B cell (primary cell): ENCODE data around the gene RMI1. TPM values are rescaled to one million over a fixed set of nuclear protein-coding genes. Genes with fewer than 3 reads are reported as not detected.

Source experiments
- ATAC-seq: fragments of 200-7000 bp; cut with Tn5 transposase; one replicate; pipeline ENCODE4 v1.10.0; 2021; ENCODE audit warnings: low read depth, mild to moderate bottlenecking, moderate number of reproducible peaks, moderate library complexity
- CTCF ChIA-PET: fragments of 350-600 bp; sonication (Branson Sonifier 250); formaldehyde crosslinking; loops from one replicate; lab custom pipeline; 2021; ENCODE audit warnings: antibody characterized with exemption, inconsistent platforms; lab: Charles Lee
- POLR2A ChIA-PET: fragments of 350-600 bp; sonication (Branson Sonifier 250); formaldehyde crosslinking; loops from one replicate; lab custom pipeline; 2021; ENCODE audit warnings: antibody characterized with exemption; lab: Charles Lee
- DNase-seq: peaks from one replicate; pipeline ENCODE4 v3.0.0; 2013
- H2AFZ ChIP-seq: 2 replicates; pipeline ENCODE4 v1.6.1; 2012; ENCODE audit warnings: mild to moderate bottlenecking, low read depth, low read length; ENCODE audit not compliant: insufficient read depth, poor library complexity, severe bottlenecking
- H3K27ac ChIP-seq, 2 donors: 1 replicate in 1 of 2; 2 replicates in 1 of 2; pipeline ENCODE4 v1.5.1; 2012 to 2013; ENCODE audit warnings: low read length in 2 of 2, mild to moderate bottlenecking in 2 of 2, moderate library complexity in 1 of 2
- H3K27me3 ChIP-seq, 4 experiments: fragments of 200-600 bp in 1 of 4; sonication (generic) in 1 of 4; replicated peaks in 1 of 4; 1 replicate in 2 of 4; 2 replicates in 2 of 4; pipeline versions ENCODE4 v1.6.1 to v1.7.0; 2013 to 2016; ENCODE audit warnings: low read length in 3 of 4, mild to moderate bottlenecking in 2 of 4, mixed read lengths in 1 of 4, moderate library complexity in 1 of 4; ENCODE audit not compliant: insufficient read depth in 4 of 4, control insufficient read depth in 3 of 4; ENCODE audit errors: control extremely low read depth in 1 of 4
- H3K36me3 ChIP-seq, 2 experiments: replicated peaks in 1 of 2; 1 replicate in 1 of 2; 2 replicates in 1 of 2; pipeline versions ENCODE4 v1.6.1 to v1.7.1; 2013; ENCODE audit warnings: low read length in 1 of 2; ENCODE audit not compliant: insufficient read depth in 2 of 2, control insufficient read depth in 1 of 2; ENCODE audit errors: control extremely low read depth in 1 of 2, extremely low read depth in 1 of 2
- H3K4me1 ChIP-seq, 2 donors: fragments of 200-600 bp in 1 of 2; sonication (generic) in 1 of 2; 1 replicate in 1 of 2; 2 replicates in 1 of 2; pipeline versions ENCODE4 v1.5.1 to v1.6.1; 2013 to 2017; ENCODE audit warnings: low read length in 2 of 2; ENCODE audit not compliant: control insufficient read depth in 2 of 2, insufficient read depth in 2 of 2
- H3K4me2 ChIP-seq: replicated peaks from 2 replicates; pipeline ENCODE3; 2012; ENCODE audit warnings: mild to moderate bottlenecking, low read depth, low read length; ENCODE audit not compliant: poor library complexity, severe bottlenecking
- H3K4me3 ChIP-seq, 5 experiments: fragments of 200-600 bp in 1 of 5; sonication (generic) in 1 of 5; 1 replicate in 3 of 5; 2 replicates in 2 of 5; pipeline versions ENCODE4 v1.5.1 to v1.7.0; 2011 to 2016; ENCODE audit warnings: low read length in 4 of 5, mild to moderate bottlenecking in 4 of 5, low read depth in 2 of 5, control low read depth in 1 of 5, moderate library complexity in 1 of 5; ENCODE audit not compliant: insufficient read depth in 1 of 5; ENCODE audit errors: control extremely low read depth in 1 of 5, extremely low read depth in 1 of 5
- H3K79me2 ChIP-seq: fragments of 200-600 bp; sonication (generic); one replicate; pipeline ENCODE4 v1.6.0; 2016; ENCODE audit warnings: low read length; ENCODE audit not compliant: control insufficient read depth, insufficient read depth
- H3K9ac ChIP-seq: fragments of 200-600 bp; sonication (generic); 2 replicates; pipeline ENCODE4 v1.6.1; 2017; ENCODE audit warnings: mild to moderate bottlenecking, low read length, moderate library complexity
- H3K9me3 ChIP-seq, 3 donors: one replicate each; pipeline versions ENCODE4 v1.6.1 to v1.7.1; 2013; ENCODE audit warnings: low read length in 2 of 3; ENCODE audit not compliant: control insufficient read depth in 2 of 3, insufficient read depth in 1 of 3; ENCODE audit errors: control extremely low read depth in 1 of 3
- H4K20me1 ChIP-seq: 2 replicates; pipeline ENCODE4 v1.6.0; 2012; ENCODE audit warnings: mild to moderate bottlenecking, low read length; ENCODE audit not compliant: insufficient read depth, control insufficient read depth, poor library complexity, severe bottlenecking
- H3K27ac Mint-ChIP-seq: one replicate; pipeline ENCODE4 v1.8.0; 2021; ENCODE audit warnings: mixed read lengths
- H3K27me3 Mint-ChIP-seq: one replicate; pipeline ENCODE4 v1.8.0; 2021; ENCODE audit warnings: mixed read lengths
- H3K4me1 Mint-ChIP-seq: one replicate; pipeline ENCODE4 v1.8.0; 2021; ENCODE audit warnings: mixed read lengths
- H3K4me3 Mint-ChIP-seq: one replicate; pipeline ENCODE4 v1.8.0; 2021; ENCODE audit warnings: mixed read lengths
- H3K9me3 Mint-ChIP-seq: one replicate; pipeline ENCODE4 v1.8.0; 2022; ENCODE audit warnings: mixed read lengths; ENCODE audit not compliant: insufficient read depth
- EZH2 ChIP-seq: IDR thresholded peaks from 2 replicates; pipeline ENCODE4 v1.6.1; 2012; ENCODE audit warnings: borderline replicate concordance, low read depth, mild to moderate bottlenecking, moderate library complexity, low read length; ENCODE audit not compliant: insufficient read depth, poor library complexity, severe bottlenecking
- whole genome bisulfite sequencing: methylation state at CpG from one replicate; pipeline ENCODE4 v1.1.5; 2013; ENCODE audit warnings: missing lambda C conversion rate; ENCODE audit not compliant: insufficient coverage; 5-methylcytosine and 5-hydroxymethylcytosine counted together
- intact Hi-C: fragments of 100-400 bp; cut with micrococcal nuclease; formaldehyde crosslinking; loops from one replicate; pipeline ENCODE4 v1.10.0; 2022
- polyA plus RNA-seq: library from polyadenylated mRNA; depleted of rRNA; stranded (reverse); fragments of >200 nt; gene quantifications from 2 replicates; pipeline ENCODE4 v1.2.3, GENCODE V29; 2012
- total RNA-seq, 2 donors: library from RNA; stranded (reverse); fragments of 120-200 nt in 1 of 2; gene quantifications; 1 replicate in 1 of 2; 2 replicates in 1 of 2; pipeline versions ENCODE4 v1.2.3 to v1.2.4, GENCODE V29; 2013 to 2022
- TF ChIP-seq, protein P1 (sequence below): fragments of 200-600 bp; IDR thresholded peaks from one replicate; pipeline ENCODE4 v1.8.0; 2022; ENCODE audit warnings: antibody characterized with exemption, mild to moderate bottlenecking

RMI1 gene
- total and polyA plus RNA-seq, 2 donors (not counting 1 experiment from before 2014, with no cell fraction given) = 2.0 to 8.6 TPM

DNA sequence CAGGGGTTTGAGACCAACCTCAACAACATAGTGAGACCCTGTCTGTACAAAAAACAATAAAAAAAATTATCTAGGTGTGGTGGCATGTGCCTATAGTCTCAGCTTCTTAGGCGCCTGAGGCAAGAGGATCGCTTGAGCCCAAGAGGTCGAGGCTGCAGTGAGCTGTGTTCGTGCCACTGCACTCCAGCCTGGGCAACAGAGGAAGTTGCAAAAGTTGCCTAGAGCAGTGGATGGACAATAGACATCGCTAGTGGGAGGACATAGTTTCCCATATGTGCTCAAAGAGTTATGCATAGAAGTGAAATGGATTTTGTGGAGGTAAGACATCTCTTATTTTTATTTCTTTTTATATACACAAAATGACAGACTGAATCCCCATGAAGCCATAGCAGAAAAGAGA is 19.6 kb upstream of the RMI1 start:
- ChIA-PET CTCF (interaction anchor here (1.8 kb wide), 1 partner anchor 212 kb away, joined by 5 read pairs; no protein-coding TSS in a partner anchor), POLR2A (interaction anchor here (2.0 kb wide), 1 partner anchor 19 kb away, joined by 9 read pairs; the partner anchor contains the start of genes HNRNPK and RMI1)
- no peaks in the 10 kb centered on the region for H3K36me3 ChIP-seq
- H3K9me3 Mint-ChIP-seq = no peaks in the 10 kb centered on the region
- H3K4me1 Mint-ChIP-seq = peaks cover 10% of the 10 kb centered on the region
- no peak overlapping the region for H3K9ac ChIP-seq
- no peaks in the 10 kb centered on the region for H3K27me3 ChIP-seq
- no peaks in the 10 kb centered on the region for H3K79me2 ChIP-seq
- H3K27ac ChIP-seq = no peak overlapping the region
- ATAC-seq = no peak
- H3K4me3 ChIP-seq = no peak overlapping the region
- H3K4me1 ChIP-seq = peaks cover 0 to 4% of the 10 kb centered on the region in 2 donors
- TF ChIP-seq, protein P1, sequence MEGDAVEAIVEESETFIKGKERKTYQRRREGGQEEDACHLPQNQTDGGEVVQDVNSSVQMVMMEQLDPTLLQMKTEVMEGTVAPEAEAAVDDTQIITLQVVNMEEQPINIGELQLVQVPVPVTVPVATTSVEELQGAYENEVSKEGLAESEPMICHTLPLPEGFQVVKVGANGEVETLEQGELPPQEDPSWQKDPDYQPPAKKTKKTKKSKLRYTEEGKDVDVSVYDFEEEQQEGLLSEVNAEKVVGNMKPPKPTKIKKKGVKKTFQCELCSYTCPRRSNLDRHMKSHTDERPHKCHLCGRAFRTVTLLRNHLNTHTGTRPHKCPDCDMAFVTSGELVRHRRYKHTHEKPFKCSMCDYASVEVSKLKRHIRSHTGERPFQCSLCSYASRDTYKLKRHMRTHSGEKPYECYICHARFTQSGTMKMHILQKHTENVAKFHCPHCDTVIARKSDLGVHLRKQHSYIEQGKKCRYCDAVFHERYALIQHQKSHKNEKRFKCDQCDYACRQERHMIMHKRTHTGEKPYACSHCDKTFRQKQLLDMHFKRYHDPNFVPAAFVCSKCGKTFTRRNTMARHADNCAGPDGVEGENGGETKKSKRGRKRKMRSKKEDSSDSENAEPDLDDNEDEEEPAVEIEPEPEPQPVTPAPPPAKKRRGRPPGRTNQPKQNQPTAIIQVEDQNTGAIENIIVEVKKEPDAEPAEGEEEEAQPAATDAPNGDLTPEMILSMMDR = no peak
- no peak for TF ChIP-seq EZH2
- no peaks in the 10 kb centered on the region for H3K9me3 ChIP-seq
- H3K27ac Mint-ChIP-seq = no peak overlapping the region
- intact Hi-C loops = no loop called here
- WGBS = 86% methylated on average over 5 of the region's 5 CpGs
- no peak overlapping the region for H3K4me2 ChIP-seq
- no peaks in the 10 kb centered on the region for H3K27me3 Mint-ChIP-seq
- no peaks in the 10 kb centered on the region for H4K20me1 ChIP-seq
- no peak overlapping the region for H3K4me3 Mint-ChIP-seq
- H2AFZ ChIP-seq = no peak overlapping the region
- DNase-seq = no peak

DNA sequence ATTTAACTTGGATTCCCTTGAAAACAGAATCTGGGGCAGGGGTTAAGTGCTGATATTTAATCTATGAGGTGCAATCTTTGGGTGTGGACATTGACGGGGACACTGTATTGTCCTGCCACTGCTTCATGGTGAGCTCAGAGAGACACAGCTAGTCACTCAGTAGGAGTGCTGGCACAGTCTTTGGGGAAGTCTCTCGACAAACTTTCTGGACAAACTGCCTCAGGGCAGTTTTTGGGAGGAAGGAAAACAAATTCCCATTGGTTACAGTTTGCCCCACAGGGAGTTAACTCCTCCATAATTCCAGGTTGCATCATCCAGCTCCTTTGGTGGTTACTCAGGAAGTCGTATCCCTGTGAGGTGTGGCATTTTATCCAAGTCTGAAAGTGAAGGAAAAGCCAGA is 18.4 kb upstream of the RMI1 start:
- Histone ChIP-seq H3K9me3 (no peaks in the 10 kb centered on the region), H3K27me3 (no peaks in the 10 kb centered on the region), H3K79me2 (no peaks in the 10 kb centered on the region), H3K4me2 (no peak overlapping the region), H3K4me3 (no peak overlapping the region), H3K9ac (no peak overlapping the region), H2AFZ (no peak overlapping the region), H4K20me1 (peaks cover 4% of the 10 kb centered on the region), H3K27ac (no peak overlapping the region), H3K36me3 (peaks cover under 1 to 2% of the 10 kb centered on the region in 2 experiments), H3K4me1 (peaks cover 0 to 1% of the 10 kb centered on the region in 2 donors)
- intact Hi-C loops = no loop called here
- TF ChIP-seq EZH2 = no peak
- TF ChIP-seq, protein P1 = no peak
- DNase-seq = no peak
- no peak for ATAC-seq
- H3K4me1 Mint-ChIP-seq = peaks cover 2% of the 10 kb centered on the region
- no peak overlapping the region for H3K27ac Mint-ChIP-seq
- no peaks in the 10 kb centered on the region for H3K9me3 Mint-ChIP-seq
- ChIA-PET POLR2A (interaction anchor here (2.0 kb wide), 1 partner anchor 18 kb away, joined by 9 read pairs; the partner anchor contains the start of genes HNRNPK and RMI1), CTCF (interaction anchor here (1.0 kb wide), 1 partner anchor 25 kb away, joined by 5 read pairs; no protein-coding TSS in a partner anchor)
- no peaks in the 10 kb centered on the region for H3K27me3 Mint-ChIP-seq
- no peak overlapping the region for H3K4me3 Mint-ChIP-seq
- WGBS = 92% methylated on average over 2 of the region's 3 CpGs
